NCI-H1694 treated with DMSO at 0.1 percent for 48 hours (cell line): Measurements from ENCODE around the gene CADM3.

ENCODE experiments used
- DNase-seq: peaks from one replicate; lab custom pipeline; 2025; lab: John Stamatoyannopoulos, UW

CADM3 gene

DNA sequence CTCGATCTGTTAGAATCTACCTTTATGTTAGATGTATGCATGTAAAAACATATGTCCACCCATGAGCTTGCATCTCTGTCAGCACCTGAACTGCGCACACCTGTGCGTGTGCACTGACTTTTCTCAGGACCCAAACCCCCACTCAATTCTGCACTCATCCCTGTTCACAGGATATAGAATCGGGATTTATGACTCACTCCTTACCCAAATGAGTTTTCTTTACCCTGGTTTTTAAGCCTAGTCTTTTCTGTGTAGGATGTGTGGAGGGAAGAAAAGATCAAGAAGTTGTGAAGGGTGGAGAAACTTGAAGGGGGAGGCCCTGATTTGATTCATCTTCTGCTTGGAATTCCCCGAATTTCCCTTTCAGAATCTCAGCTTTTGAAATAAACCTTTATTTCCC is 35.7 kb downstream of the CADM3 start:
- DNase-seq = no peak

DNA sequence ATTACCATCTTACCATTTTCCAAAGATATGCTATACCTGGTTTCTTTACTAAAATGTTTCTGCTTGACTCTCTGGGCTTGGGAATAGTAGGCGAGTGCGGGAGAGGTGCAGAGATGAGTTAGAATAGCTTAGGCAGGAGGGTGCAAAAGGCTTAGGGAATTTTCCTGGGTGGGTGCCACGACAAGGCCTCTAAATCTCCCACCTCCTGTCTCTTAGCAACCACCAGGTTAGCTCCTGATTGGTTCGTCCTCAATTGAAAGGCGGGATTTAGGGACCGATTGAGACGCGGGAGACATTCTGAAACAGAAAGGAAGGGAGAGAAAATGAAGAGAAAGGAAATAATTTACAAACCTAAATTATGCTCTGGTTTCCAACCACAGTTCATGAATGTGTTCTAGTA is 36.4 kb downstream of the CADM3 start:
- no peak for DNase-seq

DNA sequence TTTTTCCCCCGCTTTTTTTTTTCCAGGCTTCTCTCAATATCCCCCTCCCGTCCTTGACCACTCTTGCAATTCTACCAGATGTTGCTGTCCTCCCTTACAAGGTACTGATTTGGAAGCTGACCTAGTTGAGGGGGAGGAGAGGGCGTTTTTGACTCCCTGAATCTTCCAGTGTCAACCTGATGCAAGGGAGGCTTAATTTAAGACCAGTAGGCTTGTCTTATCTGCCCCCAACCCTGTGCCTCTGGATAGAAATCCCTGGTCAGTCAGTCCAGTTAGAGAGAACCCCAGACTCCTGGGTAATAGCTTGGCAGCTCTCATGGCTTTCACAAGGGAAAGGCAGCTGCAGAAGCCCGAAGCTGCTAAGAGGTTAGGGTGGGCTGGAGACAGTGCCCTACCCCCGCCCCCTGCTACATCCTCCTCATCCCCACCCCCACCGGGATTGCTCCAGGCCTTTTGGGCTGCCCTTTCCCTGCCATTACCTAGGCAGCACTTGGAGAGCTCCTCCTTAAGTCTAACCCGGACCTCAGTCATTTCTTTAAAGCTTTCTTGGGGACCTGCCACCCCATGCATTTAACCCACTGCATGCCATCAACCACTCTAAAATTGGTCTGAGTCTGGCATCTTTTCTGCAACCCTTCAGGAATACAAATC is 36.9 kb downstream of the CADM3 start:
- no peak for DNase-seq

- no peak for DNase-seq
Observed at GRCh38 chr1:159209061-159209460, 37.6 kb downstream of the CADM3 start.

- DNase-seq = peak; percentile 2
Observed at GRCh38 chr1:159211331-159212136, 40.1 kb downstream of the CADM3 start.

DNA sequence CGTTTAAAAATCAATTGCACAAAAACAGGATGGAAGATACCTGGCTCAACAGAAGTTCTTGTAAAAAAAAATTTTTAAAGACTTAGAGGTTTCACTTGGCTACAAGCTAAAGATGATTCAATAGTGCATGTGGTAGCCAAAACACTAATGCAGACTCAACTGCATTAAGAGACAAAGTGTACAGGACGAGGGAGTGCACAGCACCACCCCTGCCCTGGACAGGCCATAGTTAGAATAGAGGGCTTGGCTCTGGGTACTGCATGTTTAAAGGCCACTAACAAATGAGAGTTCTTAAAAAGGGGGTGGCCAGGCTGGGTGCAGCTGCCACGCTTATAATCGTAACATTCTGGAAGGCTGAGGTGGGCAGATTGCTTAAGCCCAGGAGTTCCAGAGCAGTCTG is 41.2 kb downstream of the CADM3 start:
- DNase-seq = no peak

- DNase-seq = peak; percentile 22
Observed at GRCh38 chr1:159214149-159214760, 42.8 kb downstream of the CADM3 start.

DNA sequence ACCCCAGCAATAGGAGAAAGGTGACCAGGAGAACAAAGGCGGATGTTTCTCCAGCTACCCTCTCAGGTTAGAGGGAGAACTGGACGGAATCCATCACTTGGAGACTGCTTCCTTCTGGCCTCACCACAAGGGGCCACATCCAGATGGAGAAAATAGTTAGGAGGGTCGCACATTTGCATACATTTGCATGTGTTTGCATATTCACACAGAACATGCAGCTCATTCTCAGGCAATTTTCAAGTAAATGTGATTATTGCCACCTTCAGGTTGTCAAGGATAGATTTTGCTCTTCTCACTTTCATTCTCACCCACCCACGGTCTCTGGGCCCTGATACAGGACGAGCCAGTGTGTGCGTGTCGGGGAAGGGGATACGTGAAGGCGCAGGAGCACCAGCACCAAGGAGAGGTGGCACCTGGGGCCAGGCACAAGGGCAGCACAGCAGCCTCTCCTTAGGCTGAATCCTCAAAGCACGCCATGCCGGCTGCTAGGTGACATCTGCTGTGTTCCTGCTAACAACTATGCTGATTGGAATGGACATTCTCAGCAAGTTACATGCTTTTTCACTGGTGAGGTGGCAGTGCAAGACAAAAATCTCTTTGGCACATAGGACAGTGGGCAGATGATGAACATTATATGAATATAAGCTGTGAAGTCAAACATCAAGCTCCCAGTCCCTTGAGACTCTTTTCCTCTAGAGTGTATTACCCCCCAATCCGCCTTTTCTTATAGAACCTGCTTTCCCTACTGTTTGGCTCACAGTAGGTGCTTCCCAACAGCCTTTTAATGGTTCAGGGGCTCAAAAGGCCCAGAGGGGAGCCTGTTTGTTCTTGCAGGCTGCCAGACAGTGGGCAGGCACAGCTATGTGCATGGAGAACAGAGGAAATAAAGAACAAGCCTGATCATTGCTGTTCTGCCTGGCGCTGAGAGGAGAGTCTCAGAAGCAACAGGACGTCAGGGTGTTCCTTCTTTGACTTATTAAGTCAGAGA is 47.5 kb downstream of the CADM3 start:
- no peak for DNase-seq

- no peak for DNase-seq
Observed at GRCh38 chr1:159222075-159222865, 50.9 kb downstream of the CADM3 start.

DNA sequence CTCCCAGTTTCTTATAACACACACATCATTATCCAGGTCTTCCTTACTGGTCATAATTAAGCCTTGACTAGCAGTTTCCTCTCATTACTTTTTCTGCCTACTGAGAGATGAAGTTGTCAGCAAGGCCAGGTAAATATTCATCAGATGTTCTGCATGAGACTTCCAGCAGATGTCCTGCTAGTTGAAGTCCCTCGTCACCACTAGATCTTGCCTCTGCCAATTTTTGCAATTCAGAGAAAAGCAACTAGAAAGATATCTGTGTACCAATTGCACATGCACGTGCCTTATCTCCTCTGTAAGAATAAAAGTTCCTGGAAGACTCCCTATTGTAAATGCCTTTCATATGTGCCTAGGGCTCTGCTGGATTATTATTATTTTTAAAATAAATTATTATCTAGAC is 51.6 kb downstream of the CADM3 start:
- DNase-seq = no peak

DNA sequence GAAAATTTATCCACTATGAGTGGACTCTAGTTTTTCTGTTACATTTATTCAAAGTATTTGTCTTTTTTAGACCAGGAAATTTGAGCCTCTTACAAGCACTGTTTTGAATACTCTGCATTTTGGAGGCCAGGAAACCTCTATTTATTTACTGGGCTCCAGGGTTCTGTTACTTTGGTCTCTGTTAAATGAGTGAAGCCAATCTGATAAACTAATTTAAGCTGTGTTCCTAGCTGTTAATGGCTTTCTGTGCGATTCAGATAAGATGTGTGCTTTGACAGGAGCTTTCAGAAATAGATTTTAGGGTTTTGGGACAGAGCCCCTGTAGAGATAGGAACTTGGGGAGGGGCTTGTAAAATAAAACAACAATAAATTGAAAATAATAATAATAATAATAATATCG is 57.1 kb downstream of the CADM3 start:
- no peak for DNase-seq

GRCh38 chr1:159229260-159229885 is 58.0 kb downstream of the CADM3 start:
- DNase-seq = no peak

GRCh38 chr1:159229896-159230295 is 58.5 kb downstream of the CADM3 start:
- DNase-seq = no peak

DNA sequence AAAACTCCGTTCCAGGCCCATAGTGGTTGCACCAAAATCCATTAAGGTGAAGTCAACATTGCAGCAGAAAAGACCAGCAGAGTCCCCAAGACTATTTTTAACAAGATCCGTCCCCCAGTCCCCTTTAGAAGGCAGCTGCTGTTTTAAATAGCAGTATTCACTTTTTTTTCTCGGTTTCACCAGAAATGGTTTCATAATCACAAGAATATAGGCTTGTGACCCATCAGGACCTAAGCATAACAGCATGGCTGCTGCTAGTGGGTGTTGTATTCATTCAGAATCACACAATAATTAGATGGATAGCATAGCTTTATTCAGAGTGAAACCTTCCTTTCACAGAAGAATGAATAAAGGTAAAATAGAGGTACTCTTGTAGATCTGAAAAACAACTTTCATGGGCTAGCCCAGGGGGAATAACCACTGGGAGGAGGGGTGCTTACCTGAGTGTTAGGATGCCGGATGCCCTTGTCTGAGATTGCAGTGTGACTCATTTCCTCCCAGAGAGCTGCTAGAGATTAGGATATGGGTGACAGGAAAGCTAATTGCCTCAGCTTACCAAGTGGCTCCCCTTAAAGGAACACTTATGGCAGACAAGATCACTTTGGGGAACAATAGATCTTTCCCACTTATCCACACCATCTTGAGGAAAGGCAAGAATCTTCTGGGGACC is 68.3 kb downstream of the CADM3 start:
- DNase-seq = no peak

GRCh38 chr1:159247266-159247665 is 75.9 kb downstream of the CADM3 start:
- DNase-seq = no peak

DNA sequence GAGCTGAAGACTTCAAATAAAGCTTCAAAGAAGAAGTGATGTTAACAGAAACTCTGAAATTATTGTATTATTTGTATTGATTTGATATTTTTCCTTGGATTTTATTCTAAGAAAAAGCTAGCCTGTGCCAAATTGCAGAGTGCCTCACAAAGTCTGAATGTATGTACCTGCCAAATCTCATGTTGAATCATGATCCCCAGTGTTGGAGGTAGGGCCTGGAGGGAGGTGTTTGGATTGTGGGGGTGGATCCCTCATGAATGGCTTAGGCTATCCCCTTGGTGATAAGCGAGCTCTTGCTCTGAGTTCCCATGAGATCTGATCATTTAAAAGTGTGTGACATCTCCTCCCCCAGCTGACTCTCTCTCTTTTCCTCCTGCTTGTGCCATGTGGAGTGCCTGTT is 76.9 kb downstream of the CADM3 start:
- DNase-seq = no peak

DNA sequence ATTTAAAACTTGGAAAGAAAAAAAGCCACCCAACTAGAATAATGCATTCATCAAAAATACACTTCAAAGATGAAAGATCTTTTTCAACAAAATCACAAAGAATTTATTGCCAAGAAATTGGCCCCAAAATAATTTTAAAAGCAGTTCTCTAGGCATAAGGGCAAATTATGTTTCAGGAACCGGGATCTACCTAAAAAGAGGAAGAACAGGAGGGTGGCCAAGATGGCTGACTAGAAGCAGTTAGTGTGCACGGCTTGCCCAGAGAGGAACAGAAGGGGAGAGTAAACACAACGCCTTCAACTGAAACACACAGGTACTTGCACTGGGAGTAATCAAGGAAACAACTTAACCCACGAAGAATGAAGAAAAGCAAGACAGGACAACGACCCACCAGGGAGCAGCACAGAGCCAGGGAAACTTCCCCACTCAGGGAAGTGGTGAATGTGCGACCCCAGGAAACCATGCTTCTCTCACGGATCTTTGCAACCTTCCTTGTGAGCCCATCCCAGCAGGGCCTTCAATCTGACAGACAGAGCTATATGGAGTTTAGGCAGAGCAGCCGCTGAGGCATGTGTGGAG is 79.3 kb downstream of the CADM3 start:
- DNase-seq = no peak
